ENCODE data around the gene WNT11. TPM values are rescaled to one million over a fixed set of nuclear protein-coding genes. Genes with fewer than 3 reads are reported as not detected.

Gene WNT11
- polyA plus RNA-seq, 1 donor from 2014 or later, result 2.3 TPM

- TF ChIP-seq TAF1 (IDR thresholded peaks at IDR 0.05; ENCODE audit: low read depth) (no peak), POLR2AphosphoS5 (IDR thresholded peaks at IDR 0.05) (no peak), CTCF (IDR thresholded peaks at IDR 0.05; ENCODE audit: poor library complexity, severe bottlenecking) (no peak), SMC3 (conservative IDR thresholded peaks at IDR 0.05; ENCODE audit: poor library complexity) (no peak), EP300 (conservative IDR thresholded peaks at IDR 0.05; ENCODE audit: poor library complexity, severe bottlenecking) (no peak), REST (IDR thresholded peaks at IDR 0.05; ENCODE audit: borderline replicate concordance) (no peak), EZH2 (IDR thresholded peaks at IDR 0.05; ENCODE audit: borderline replicate concordance, insufficient read depth, low read length, poor library complexity, severe bottlenecking) (no peak), MXI1 (conservative IDR thresholded peaks at IDR 0.05; ENCODE audit: poor library complexity, severe bottlenecking) (no peak), RAD21 (conservative IDR thresholded peaks at IDR 0.05) (no peak)
- no peak overlapping the region for H2AFZ ChIP-seq (ENCODE audit: low read depth, low read length)
- H3K79me2 ChIP-seq (replicated peaks; ENCODE audit: insufficient read depth, low read length), result no peaks in the 10 kb centered on the region
- H3K36me3 ChIP-seq (ENCODE audit: insufficient read depth, low read length), result no peaks in the 10 kb centered on the region
- no peak overlapping the region for H3K27ac ChIP-seq (ENCODE audit: low read length)
- H4K20me1 ChIP-seq (ENCODE audit: insufficient read depth), result no peaks in the 10 kb centered on the region
- no peak overlapping the region for H3K9ac ChIP-seq (ENCODE audit: low read length)
- H3F3A ChIP-seq (ENCODE audit: insufficient read depth, low read length, poor library complexity, severe bottlenecking), result no peaks in the 10 kb centered on the region
- no peaks in the 10 kb centered on the region for H3K9me3 ChIP-seq (ENCODE audit: low read length)
- no peak overlapping the region for H3K4me2 ChIP-seq (ENCODE audit: low read length)
- no peaks in the 10 kb centered on the region for H3K27me3 ChIP-seq (ENCODE audit: insufficient read depth, low read depth, low read length)
- H3K4me3 ChIP-seq (ENCODE audit: low read length), result no peak overlapping the region
- no peaks in the 10 kb centered on the region for H3K9me2 ChIP-seq (ENCODE audit: insufficient read depth, low read length)
Measured at GRCh38 chr11:76164861-76165751, 41.2 kb downstream of the WNT11 start.

- no peak for TF ChIP-seq POLR2AphosphoS5 (IDR thresholded peaks at IDR 0.05)
- no peak for TF ChIP-seq TAF1 (IDR thresholded peaks at IDR 0.05; ENCODE audit: low read depth)
- no peak for TF ChIP-seq EP300 (conservative IDR thresholded peaks at IDR 0.05; ENCODE audit: poor library complexity, severe bottlenecking)
- TF ChIP-seq MXI1 (conservative IDR thresholded peaks at IDR 0.05; ENCODE audit: poor library complexity, severe bottlenecking), result no peak
- TF ChIP-seq CTCF (IDR thresholded peaks at IDR 0.05; ENCODE audit: poor library complexity, severe bottlenecking), result no peak
- TF ChIP-seq RAD21 (conservative IDR thresholded peaks at IDR 0.05), result no peak
- no peak for TF ChIP-seq SMC3 (conservative IDR thresholded peaks at IDR 0.05; ENCODE audit: poor library complexity)
- no peak for TF ChIP-seq REST (IDR thresholded peaks at IDR 0.05; ENCODE audit: borderline replicate concordance)
- TF ChIP-seq EZH2 (IDR thresholded peaks at IDR 0.05; ENCODE audit: borderline replicate concordance, insufficient read depth, low read length, poor library complexity, severe bottlenecking), result no peak
- H3K9me3 ChIP-seq (ENCODE audit: low read length), result no peaks in the 10 kb centered on the region
- no peak overlapping the region for H3K4me2 ChIP-seq (ENCODE audit: low read length)
- no peak overlapping the region for H3K27ac ChIP-seq (ENCODE audit: low read length)
- no peaks in the 10 kb centered on the region for H3F3A ChIP-seq (ENCODE audit: insufficient read depth, low read length, poor library complexity, severe bottlenecking)
- no peak overlapping the region for H3K4me3 ChIP-seq (ENCODE audit: low read length)
- H3K27me3 ChIP-seq (ENCODE audit: insufficient read depth, low read depth, low read length), result no peaks in the 10 kb centered on the region
- H2AFZ ChIP-seq (ENCODE audit: low read depth, low read length), result no peak overlapping the region
- no peaks in the 10 kb centered on the region for H3K36me3 ChIP-seq (ENCODE audit: insufficient read depth, low read length)
- H4K20me1 ChIP-seq (ENCODE audit: insufficient read depth), result no peaks in the 10 kb centered on the region
- no peaks in the 10 kb centered on the region for H3K9me2 ChIP-seq (ENCODE audit: insufficient read depth, low read length)
- no peaks in the 10 kb centered on the region for H3K79me2 ChIP-seq (replicated peaks; ENCODE audit: insufficient read depth, low read length)
- H3K9ac ChIP-seq (ENCODE audit: low read length), result no peak overlapping the region
Measured at GRCh38 chr11:76164081-76164480, 42.2 kb downstream of the WNT11 start.
